Skin of body (tissue), 3 donors: ENCODE results near the gene C11orf16. TPM values are rescaled to one million over a fixed set of nuclear protein-coding genes. Genes with fewer than 3 reads are reported as not detected.
"Not testable (repeated sequence)": the region's sequence is repeated elsewhere in the genome, so short reads cannot be mapped to it uniquely, and the experiment has no call there.

Source experiments
- DNase-seq: peaks from one replicate; lab custom pipeline; 2025; lab: John Stamatoyannopoulos, UW
- small RNA-seq: library from RNA; depleted of rRNA; stranded (forward); fragments of <200 nt; gene quantifications from one replicate; pipeline ENCODE3, GENCODE V24; 2014; ENCODE audit warnings: low replicate concordance
- total RNA-seq: library from RNA; depleted of rRNA; stranded (reverse); fragments of >200 nt; gene quantifications from one replicate; pipeline ENCODE4 v1.2.3, GENCODE V29; 2014

The C11orf16 gene
- total RNA-seq, 1 donor from 2014 or later = not detected

DNA sequence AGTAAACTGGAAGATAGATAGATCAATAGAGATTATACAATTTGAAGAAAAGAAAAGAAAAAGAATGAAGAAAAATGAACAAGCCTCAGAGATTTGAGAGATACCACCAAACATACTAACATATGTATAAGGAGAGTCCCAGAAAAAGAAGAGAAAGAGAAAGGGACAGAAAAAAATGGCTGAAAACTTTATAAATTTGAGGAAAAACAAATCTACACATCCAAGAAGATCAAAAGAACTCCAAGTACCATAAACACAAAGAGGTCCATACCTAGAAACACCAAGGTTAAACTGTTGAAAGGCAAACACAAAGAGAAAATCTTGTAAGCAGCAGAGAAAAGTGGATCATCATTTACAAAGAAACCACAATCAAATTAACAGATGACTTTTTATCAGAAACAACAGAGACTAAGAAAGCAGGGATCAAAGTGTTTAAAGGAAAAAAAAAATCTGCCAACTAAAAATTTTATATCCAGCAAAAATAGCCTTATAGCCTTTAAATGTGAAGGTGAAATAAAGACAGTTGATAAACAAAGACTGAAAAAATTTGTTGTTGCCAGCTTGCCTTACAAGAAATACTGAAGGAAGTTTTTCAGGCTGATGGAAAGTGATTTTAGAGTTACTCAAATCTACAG is 33.5 kb downstream of the C11orf16 start:
- no peak for DNase-seq

DNA sequence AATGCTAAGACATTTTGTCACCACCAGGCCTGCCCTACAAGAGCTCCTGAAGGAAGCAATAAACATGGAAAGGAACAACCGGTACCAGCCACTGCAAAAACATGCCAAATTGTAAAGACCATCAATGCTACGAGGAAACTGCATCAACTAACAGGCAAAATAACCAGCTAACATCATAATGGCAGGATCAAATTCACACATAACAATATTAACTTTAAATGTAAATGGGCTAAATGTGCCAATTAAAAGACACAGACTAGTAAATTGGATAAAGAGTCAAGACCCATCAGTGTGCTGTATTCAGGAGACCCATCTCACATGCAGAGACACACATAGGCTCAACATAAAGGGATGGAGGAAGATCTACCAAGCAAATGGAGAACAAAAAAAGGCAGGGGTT is 41.6 kb downstream of the C11orf16 start:
- not testable (repeated sequence) for DNase-seq

DNA sequence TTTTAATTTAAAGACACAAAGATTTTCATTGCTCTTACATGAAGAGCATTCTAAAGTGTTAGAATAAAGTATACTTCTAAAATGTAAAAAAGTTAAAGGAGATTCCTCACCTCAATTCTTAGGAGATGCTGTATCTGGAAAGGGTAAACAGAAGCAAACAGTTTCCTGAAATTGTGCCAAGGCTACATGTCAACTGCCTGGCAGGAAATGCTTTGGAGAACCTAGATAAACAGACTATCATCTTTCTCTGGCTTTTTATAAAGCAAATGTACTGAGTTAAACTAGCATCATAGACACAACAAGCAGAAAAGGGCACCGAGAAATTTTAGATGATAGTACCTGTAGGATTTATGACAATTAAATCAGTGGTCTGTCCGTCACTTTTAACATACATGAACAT is 46.4 kb downstream of the C11orf16 start:
- no peak for DNase-seq

DNA sequence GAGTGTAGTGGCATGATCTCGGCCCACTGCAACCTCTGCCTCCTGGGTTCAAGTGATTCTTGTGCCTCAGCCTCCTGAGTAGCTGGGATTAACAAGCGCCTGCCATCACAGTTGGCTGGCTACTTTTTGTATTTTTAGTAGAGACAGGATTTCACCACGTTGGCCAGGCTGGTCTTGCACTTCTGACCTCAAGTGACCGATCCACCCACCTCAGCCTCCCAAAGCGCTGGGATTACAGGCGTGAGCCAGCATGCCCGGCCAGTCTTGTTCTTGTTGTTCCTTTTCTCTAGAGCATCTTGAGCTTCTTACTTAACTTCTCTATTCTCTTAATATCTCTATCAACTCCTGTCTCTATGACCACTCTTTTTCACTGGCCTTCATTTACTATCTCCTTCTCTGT is 51.2 kb downstream of the C11orf16 start:
- DNase-seq = not testable (repeated sequence)

DNA sequence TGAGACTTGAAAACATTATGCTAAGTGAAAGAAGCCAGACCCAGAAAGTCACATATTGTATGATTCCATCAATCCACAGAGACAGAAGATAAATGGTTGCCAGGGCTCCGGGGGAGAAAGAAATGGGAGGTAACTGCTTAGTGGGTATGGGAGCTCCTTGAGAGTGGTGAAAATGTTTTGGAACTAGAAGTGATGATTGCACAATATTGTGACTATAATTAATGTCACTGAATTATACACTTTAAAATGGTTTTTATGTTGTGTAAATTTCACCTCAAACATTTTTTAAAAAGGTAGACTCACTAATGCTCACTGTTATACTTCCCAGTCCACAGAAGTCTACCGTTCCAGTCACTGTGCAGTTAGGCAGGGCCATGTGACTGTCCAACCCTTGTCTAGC is 54.0 kb downstream of the C11orf16 start:
- no peak for DNase-seq

DNA sequence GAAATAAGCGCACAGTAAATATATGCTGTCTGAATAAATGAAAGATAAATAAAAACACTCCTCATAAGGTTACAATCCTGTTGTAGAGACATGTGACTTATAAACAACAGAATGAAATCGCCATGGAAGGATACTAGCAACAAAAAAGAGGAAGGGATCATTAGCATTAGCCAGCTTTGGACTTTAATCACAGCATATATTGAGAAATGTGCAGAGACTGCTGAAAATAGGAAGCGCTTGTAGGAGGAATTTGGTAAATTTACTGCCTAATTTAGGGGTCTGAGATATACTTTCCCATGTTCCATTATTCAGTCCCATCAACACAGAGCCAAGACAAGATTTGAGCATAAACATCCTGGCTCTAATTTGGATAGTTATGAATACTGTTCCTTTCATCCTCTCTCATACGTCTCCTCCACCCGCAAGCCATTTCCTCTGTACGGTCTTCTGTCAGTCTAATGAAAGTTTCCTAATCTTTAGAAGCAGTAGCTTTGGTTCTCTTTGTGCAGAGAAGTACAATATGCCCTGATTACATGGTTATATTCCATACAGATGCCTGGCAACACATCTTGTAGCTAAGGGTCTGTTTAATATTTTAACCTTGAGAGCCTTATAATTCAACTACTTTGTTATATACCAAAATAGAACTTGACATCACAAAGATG is 58.9 kb downstream of the C11orf16 start:
- DNase-seq = no peak

DNA sequence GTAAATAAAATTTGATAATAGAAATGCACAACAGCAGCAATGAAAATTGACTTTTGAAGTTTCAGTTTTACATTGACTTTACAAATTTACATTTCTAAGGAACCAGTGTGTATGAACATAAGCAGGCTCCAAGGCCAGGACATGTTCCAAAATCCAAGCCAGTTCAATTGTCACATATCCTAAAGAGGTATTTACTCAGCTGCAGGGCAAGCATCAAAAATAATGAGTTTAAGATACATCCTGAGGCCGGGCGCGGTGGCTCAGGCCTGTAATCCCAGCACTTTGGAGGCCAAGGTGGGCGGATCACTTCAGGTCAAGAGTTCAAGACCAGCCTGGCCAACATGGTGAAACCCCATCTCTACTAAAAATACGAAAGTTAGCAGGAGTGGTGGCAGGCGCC is 60.8 kb downstream of the C11orf16 start:
- peak; percentile 53 for DNase-seq

DNA sequence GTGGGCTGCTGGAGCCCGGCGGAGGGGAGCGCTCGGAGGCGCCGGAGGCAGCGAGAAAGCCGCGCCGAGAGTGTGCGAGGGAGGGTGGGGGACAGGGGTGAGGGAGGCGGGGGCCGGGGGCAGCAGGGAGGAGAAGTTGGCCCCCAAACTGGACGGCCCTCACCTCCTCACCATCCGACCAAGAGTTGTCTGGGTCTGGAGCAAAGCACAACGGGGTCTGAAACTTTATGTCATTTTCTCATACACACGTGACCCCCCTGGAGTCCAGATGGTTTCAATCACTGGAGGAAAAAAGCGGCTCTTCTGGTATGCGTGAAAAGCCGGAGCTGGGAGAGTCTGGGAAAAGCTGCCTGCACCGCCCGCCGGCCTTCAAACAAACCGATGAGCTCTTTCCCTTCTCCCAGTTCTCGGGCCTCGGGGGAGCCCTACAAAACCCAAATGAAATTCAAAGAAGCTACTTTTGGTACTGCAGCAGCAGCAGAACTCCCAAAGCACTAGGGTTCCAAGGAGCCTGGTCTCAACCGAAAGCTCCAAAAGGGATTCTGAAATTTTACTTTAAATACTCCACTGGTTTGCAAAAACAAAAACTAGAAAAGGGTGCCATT is 61.5 kb downstream of the C11orf16 start:
- DNase-seq = peak; percentile 94

DNA sequence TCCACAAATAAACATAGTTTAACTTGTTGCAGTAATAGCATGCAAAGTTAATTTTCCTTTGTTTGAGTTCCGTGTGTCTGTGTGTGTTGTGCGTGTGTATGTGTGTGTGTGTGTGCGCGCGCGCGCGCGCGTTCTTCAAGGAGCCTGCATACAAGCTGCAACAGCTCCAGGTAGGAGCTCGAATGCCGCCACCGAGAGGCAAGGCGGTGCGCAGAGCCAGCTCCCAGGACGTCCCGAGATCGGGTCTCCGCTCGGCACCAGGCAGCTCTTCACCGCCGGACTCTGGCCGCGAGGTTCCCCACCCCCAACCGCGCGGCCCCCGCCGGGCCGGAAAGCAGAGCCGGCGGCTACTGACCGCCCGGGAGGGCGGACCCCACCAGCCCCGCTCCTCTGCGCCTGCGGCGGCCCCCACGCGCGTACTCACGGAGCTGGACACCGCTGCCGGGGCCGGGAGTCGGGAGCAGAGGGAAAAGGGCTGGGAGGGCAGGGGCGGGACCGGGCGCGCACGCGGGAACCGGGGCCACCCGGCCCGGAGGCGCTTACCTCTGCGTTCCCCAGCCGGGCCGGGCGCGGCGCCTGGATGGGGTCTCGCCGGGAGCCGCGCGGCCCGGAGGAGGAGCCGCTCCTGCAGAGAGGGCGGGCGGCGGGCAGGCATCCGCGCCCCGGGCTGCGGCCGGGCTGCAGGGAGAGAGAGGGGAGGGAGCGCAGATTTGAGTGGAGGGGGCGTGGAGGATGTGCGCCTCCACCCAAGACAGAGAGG is 62.2 kb downstream of the C11orf16 start:
- DNase-seq = peak; percentile 57

Small RNA genes lying within 50 kb of the gene (small RNA-seq; reads per million reads assigned to genes)
- not detected for gene RF00019

Other genes with a start within 250 kb of the C11orf16 start
- gene AKIP1, start 21.8 kb downstream of the C11orf16 start, total RNA-seq = 12.1 TPM
- not detected for gene ASCL3, start 10.1 kb upstream of the C11orf16 start, total RNA-seq
- gene TMEM9B, start 31.5 kb upstream of the C11orf16 start, total RNA-seq = 25.6 TPM
- gene NRIP3, start 71.1 kb upstream of the C11orf16 start, total RNA-seq = 0.39 TPM
- gene SCUBE2, start 158.7 kb upstream of the C11orf16 start, total RNA-seq = 15.7 TPM